Retina (tissue), 1 donor: Measurements from ENCODE around the gene TNRC6C.
"Not testable (repeated sequence)": the region's sequence is repeated elsewhere in the genome, so short reads cannot be mapped to it uniquely, and the experiment has no call there.

Experiments used
- DNase-seq: peaks from one replicate; pipeline ENCODE4 v3.0.0-alpha.2; 2016

The TNRC6C gene

DNA sequence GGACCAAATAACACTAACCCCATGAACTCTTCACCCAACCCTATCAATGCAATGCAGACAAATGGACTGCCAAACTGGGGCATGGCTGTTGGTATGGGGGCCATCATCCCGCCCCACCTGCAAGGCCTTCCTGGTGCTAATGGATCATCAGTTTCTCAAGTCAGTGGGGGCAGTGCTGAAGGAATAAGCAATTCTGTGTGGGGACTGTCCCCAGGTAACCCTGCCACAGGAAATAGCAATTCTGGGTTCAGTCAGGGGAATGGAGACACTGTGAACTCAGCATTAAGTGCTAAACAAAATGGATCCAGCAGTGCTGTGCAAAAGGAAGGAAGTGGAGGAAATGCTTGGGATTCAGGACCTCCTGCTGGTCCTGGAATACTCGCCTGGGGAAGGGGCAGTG, 91.1 kb downstream of the TNRC6C start:
- DNase-seq: no peak

DNA sequence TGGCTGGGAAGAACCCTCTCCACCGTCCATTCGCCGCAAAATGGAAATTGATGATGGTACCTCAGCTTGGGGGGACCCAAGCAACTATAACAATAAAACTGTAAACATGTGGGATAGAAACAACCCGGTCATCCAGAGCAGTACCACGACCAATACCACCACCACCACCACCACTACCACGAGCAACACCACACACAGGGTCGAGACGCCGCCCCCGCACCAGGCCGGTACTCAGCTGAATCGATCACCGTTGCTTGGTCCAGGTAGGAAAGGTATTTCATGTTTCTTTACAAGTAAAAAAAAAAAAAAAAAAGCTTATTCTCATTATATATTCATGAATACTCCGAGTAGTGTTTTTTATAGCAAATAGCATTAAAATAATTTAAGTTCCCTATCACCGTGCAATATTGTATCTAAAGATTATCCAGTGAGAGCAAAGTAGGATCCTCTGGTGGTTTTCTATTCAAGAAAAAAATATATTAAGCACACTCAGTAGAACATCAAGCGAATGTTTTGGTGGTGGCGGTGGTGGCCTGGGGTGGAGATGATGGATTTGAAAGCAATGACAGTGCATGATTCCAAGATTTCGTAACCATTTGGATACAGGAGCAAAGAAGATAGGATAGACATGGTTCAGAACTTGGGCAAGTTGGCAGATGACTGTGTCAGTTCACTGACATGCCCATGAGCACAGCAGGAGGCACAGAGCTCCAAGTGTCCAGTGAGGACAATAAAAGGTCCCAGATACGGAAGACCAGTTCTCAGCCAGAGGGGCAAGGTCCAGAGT, 92.9 kb downstream of the TNRC6C start:
- DNase-seq: no peak

DNA sequence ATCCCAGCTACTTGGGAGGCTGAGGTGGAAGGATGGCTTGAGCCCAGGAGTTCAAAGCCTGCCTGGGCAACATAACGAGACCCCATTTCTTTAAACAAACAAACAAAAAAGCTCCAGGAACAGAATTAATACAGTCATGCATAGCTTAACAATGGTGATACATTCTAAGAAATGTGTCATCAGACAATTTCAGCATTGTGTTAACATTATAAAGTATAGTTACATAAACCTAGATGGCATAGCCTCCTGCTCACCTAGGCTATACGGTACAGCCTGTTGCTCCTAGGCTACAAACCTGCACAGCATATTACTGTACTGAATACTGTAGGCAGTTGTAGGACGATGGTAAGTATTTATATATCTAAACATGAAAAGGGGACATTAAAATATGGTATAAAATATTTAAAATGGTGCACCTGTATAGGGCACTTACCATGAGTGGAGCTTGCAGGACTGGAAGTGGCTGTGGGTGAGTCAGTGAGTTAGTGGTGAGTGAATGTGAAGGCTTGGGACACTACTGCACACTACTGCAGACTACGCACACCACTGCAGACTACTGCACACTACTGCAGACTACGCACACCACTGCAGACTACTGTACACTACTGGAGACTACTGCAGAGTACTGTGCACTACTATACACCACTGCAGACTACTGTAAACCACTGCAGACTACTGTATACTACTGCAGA, 95.4 kb downstream of the TNRC6C start:
- no peak for DNase-seq

GRCh38 chr17:78057113-78057740, 98.7 kb downstream of the TNRC6C start:
- DNase-seq: no peak

GRCh38 chr17:78058001-78058400, 99.5 kb downstream of the TNRC6C start:
- DNase-seq: no peak

DNA sequence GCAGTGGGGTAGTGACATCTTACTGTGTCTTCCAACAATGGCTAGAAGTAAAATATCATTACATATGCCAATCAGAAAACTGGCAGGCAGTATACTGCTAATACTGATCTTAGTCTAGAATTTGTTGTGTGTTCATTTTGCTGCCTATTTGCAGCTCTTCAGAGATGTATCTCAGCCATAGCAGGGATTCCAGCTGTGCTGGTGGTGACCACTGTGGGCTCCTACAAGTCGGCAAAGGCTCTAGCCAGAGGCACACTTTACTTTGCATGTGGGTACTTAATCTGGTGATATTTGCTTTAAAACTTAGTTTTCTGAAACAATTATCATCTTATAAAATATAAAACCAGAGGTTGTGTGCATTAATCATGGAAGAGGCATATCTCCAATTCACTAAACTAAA, 100.1 kb downstream of the TNRC6C start:
- no peak for DNase-seq

DNA sequence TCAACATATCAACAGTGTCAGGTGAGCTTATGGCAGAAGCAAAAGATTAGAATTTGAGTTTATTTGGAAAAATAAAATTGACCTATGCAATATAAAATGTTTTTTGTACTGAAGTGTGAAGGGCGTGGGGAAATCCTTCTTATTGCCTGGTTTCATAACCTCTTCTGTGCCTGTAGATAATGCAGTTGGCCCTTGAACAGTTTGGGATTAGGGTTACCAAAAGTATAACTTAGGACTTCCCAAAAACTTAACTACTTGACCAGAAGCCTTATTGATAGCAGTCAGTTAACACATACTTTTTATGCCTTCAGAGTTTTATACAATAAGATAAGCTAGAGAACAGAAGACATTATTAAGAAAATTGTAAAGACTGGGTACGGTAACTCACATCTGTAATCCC, 104.1 kb downstream of the TNRC6C start:
- DNase-seq: no peak

GRCh38 chr17:78063489-78063888, 105.0 kb downstream of the TNRC6C start:
- DNase-seq: no peak

- DNase-seq: no peak
These were observed 106.2 kb downstream of the TNRC6C start for GRCh38 chr17:78064708-78065107.

GRCh38 chr17:78066976-78067375, 108.5 kb downstream of the TNRC6C start:
- not testable (repeated sequence) for DNase-seq

DNA sequence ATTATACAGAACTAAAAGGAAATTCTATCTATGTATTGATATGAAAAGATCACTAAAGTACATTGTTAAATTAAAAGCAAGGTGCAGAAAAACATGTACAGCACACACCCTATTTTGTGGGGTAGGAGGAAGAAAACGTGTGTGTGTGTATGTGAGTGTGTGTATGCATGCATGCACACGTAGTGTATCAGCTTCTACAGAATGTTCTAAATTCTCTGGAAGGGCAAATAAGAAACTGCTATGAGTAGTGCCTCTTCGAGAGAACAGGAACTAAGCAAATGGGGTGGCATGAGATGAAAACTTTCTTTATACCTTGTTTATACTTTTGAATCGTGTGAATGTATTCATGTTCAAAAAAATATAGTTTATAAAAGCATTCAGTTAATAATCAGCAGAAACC, 111.2 kb downstream of the TNRC6C start:
- DNase-seq: no peak

DNA sequence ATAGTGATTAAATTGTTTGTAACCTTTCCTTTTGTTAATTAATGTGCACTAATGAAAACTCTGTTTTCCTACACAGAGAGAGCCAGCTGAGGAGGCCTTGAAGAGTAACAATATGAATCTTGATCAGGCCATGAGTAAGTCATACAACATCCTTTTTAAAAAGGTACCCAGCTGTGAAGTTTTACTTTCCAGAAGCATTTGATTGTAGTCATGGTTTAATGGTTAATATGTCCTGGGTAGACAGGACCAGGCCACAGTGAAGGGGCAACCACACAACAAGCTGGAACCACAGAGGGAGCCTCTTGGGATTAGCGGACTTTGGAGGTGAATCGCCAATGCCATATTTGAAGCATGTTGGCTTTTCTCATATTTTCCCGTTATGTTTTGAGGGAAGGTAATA, 114.5 kb downstream of the TNRC6C start:
- DNase-seq: no peak

- no peak for DNase-seq
These were observed 116.5 kb downstream of the TNRC6C start for GRCh38 chr17:78075011-78075410.

DNA sequence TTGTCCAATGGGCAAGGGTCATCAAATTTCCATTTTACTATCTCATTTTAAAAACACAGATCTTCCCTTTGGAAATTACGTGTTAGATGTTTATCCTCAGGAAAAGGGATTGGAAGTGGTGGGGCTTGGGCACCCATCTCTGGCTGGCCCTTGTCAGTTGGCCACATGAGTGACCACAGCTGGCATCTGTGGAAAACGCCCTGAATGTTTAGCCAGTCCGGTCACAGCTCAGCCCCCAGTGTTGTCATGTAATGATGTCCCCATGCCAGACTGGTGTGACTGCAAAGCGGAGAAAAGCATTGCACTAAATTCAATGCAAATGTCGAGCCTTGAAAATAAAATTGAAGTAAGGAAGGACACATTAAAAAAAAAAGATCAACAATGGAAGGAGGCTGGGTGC, 117.0 kb downstream of the TNRC6C start:
- DNase-seq: no peak

DNA sequence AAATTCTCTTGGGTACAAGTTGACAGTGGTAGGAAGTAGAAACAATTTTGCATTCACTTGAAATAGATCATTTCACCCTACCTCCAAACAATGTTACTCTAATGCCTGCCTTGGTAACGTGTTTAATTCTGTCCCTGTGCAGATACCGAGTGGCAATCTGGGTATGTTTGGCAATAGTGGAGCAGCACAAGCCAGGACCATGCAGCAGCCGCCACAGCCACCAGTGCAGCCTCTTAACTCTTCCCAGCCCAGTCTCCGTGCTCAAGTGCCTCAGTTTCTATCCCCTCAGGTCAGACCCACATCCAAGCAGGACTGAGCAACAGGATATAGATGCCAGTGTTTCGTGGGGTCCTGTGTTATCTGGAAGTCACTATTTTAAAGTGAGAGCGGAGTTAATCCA, 120.8 kb downstream of the TNRC6C start:
- no peak for DNase-seq

GRCh38 chr17:78081551-78081950, 123.0 kb downstream of the TNRC6C start:
- DNase-seq: no peak

DNA sequence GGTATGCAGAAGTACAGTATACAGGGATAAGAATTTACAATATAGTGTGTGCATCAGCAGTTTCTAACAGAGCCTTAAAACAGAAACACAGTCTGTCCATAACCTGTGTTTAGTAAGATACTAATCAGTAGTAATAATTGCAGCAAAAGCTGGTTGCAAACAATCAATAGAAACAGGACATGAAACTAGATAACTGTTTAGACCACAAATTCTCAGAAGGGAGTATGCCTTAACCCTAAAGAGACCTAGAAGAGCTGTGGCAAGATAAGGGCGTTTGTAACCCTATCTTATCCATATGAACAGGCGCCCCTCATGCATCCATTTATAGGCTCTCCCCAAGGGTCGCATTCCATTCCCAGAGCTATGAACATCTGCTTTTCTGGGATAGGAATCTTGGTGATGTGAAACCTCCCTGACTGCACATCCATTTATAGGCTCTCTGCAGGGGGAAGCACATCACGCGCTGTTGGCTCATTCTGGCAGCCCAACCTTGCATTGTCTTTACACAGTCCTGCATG, 123.9 kb downstream of the TNRC6C start:
- not testable (repeated sequence) for DNase-seq

DNA sequence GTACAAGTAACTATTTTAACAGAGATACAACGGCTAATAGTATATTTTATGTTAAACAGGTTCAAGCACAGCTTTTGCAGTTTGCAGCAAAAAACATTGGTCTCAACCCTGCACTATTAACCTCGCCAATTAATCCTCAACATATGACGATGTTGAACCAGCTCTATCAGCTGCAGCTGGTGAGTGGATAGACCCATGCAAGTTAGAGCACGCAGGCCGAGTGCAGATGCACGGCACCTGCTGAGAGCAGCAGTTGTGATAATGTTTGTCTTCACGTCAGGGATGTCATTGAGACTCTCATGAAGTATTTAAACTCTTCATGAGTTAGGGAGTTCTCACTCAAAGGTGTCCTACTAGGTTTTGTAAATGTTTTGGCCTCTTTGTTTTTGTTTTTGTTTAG, 124.5 kb downstream of the TNRC6C start:
- no peak for DNase-seq

DNA sequence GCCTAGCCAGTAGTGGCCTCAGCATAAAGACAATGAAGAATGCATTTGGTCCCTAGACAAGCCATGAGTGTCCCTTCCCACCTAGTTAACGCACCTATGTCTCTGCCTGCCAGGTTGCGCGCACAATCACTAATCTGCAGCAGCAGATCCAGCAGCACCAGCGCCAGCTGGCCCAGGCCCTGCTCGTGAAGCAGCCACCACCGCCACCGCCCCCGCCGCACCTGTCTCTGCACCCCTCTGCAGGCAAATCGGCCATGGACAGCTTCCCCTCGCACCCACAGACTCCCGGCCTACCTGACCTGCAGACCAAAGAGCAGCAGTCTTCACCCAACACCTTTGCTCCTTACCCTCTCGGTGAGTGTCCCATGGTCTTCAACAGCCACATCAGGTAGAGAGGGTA, 128.2 kb downstream of the TNRC6C start:
- no peak for DNase-seq

- DNase-seq: no peak
These were observed 130.0 kb downstream of the TNRC6C start for GRCh38 chr17:78088529-78088928.

DNA sequence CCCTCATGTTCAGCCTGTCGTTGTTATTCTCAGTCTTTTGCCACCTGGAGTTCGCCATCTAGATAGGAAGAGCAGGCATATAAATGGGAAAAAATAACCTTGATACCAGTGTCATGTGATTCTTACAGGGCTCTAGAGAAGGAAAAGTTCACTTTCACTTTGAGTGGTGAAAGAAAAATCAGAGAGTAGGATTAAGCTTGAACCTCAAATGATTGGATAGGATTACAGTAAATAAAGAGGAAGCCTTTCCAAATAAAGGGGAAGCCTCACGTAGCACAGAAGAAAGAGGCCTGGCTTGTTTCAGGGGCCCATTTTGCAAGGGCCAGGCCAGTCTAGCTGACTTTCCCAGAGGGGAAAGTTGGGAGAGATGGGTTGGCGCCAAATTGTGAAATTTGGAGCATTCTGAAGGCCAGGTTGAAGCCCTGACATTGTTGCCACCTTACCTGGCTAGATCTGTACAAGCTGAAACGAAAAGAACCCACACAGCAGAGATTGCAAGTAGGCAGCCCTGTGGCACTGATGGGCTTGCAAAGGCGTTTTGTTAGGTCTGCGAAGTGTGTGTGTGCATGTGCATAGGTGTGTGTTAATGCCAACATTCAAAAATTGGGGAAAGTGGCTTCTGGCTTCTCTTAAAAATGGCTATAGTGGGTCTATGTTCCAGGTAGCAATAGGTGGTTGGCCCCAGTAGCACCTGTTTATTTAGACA, 131.2 kb downstream of the TNRC6C start:
- no peak for DNase-seq

DNA sequence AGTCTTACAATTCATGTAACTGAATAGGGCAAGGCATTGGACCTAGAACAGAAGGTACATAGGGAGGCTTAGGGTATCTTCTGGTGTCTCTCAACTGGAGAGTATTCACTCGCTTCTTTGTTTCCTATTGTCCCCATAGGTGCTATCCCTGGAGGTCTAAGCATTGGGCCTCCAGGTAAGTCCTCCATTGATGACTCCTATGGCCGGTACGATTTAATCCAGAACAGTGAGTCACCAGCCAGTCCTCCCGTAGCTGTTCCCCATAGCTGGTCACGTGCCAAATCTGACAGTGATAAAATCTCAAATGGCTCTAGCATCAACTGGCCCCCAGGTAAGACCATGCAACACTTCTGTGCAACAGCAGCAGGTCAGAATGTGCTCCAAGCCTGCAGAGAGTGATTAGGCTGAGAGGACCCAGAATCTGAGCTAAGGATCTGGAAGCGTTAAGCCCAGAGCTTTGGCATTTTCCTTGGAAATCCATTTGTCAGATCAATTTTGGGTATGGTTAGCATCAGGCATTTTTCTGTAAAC, 134.4 kb downstream of the TNRC6C start:
- no peak for DNase-seq

DNA sequence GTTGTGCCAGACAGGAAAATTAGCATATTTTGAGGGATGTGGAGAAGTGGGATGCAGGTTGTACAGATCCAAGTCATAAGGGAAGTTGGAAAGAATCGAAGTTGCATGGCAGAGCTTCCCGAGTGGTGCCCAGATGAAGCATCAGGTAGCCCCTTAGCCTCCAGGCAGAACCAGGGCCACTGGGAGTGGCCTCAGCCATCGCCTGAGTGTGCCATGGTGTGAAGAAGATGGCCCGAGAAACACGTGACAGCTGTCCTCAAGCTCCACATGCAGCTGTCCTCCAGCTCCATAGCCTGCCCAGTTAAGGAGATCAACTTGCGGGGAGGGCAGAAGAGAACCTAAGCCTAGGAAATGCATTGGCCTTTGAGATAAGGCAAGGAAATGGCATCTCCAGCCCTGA, 136.5 kb downstream of the TNRC6C start:
- no peak for DNase-seq
